GM04504 (cell line): ENCODE measurements around the gene CDC42EP3.

Experiments
- DNase-seq: peaks from one replicate; pipeline ENCODE4 v3.0.0-alpha.2; 2012; ENCODE audit warnings: low read depth

Gene CDC42EP3

DNA sequence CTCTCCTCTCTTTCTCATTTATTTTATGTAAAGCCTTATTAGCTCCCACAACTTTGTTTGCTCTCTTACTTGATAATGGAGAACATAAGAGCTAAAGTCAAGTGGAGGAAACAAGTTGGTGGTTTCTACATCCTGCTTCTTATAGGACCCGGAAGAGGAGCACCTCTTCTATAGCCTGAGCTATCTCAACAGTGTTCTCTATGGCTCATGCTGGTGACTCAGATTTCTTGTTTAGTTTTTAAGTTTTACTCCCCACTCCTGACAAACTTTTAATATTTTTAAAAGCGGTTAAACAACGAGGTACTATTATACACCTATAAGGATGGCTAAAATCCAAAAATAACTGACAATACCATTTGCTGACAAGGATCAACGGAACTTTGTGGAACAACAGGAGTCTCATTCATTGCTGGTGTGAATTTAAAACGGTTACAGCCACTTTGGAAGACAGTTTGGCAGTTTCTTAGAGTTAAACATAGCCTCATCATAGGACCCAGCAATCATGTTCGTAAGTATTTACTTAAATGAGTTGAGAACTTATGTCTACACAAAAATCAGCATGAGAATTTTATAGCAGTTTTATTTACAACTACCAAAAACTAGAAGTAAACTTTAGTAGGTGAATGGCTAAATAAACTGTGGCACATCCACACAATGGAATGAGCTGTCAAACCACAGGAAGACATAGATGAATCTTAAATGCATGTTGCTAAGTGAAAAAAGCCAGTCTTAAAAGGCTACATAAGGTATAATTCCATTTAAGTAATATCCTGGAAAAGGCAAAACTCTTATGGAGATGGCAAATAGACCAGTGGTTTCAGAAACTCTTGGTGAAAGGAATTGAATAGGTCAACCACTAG is 12.7 kb upstream of the CDC42EP3 start:
- no peak for DNase-seq

DNA sequence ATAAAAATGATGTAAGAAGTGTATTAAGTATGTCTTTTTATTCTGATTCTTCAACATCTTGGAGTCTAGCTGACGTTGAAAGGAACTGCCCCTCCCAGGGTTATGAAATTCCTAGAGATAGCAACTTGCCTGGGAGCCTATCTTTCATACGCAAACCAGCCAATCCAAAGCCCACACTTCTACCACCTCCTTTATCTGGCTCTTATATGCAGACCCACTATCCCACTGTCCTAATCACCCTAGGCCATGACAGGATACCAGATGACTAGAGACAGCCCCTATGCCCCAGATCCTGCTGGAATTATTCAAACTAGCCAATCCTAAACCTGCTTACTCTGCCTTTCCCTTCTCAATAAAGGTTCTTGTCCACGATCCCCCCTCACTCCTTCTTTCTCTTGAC is 11.8 kb upstream of the CDC42EP3 start:
- no peak for DNase-seq

DNA sequence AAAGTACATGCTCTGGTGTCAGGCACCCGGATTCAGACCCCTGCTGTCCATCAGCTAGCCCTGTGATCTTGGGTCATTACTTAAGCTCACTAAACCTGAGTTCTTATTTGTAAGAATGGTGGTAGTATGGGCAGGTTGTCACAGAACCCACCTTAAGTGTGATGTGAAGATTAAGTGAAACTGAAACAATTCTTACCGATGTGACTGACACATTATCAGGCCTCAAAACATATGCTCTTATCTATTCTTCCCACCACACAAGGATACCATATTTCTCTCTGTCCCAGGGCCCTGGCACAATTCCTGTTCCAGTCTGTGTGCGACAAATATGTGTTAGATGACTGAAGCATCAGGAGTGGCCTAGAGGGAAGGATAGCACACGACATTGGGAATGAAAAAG is 11.0 kb upstream of the CDC42EP3 start:
- DNase-seq, result no peak

DNA sequence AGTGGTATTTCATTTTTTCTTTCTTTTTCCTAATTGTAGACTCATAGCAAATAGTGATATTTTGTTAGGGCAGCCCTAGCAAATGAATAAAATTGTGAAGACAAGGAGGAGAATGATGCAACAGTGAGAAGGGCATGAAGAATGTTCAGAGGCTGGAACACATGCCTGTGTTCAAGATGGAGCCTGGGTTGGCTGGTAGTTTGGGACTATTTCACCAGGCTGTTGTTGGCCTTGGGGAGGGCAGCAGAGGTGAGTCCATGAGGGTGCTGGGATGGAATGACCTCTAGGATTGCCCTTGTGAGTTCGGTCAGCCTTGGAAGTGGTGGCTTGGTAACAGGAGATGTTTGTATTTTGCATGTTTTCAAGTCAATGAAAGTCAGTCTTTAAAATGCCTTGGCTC is 10.1 kb upstream of the CDC42EP3 start:
- DNase-seq, result no peak

DNA sequence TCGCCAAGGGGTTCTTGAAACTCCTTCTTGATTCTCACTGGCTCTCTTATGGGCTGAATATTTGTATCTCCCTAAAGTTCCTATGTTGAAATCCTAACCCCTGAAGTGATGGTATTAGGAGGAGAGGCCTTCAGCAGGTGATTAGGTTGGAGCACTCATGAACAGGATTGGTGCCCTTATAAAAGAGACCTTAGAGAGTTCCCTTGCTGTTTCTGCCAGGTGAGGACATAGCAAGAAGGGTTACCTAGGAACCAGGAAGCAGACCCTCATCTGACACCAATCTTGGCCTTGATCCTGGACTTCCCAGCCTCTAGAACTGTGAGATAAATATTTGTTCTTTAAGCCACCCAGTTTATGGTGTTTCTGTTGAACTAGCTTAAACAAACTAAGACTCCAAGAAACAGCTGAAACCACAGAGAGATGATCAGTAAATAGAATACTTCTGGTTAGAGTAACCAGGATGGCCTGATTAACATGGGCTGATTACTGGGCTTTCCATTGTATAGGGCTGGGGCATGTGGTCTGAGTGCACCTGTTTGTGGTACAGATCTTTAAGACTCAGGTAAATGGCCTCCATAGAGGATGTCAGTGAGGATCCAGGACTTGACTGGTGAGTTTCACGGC is 7.7 kb upstream of the CDC42EP3 start:
- no peak for DNase-seq

DNA sequence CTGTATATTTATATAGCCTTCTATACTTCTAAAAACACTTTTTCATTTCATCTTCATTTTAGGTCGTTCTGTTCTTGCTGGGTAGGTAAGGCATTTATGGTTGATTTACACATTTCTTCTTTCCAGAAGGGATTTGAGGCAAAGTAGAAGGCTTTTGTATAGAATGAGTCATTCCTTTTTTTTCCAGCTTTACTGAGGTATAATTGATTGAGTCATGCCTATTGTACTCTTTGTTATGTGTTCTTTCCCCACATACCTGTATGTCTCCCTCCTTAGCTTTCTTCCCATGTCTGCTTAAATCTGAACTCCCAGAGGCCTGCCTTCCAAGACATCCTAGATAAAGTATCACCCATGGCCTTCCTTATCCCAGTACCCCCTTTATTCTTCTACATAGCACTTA is 4.8 kb upstream of the CDC42EP3 start:
- DNase-seq, result no peak

DNA sequence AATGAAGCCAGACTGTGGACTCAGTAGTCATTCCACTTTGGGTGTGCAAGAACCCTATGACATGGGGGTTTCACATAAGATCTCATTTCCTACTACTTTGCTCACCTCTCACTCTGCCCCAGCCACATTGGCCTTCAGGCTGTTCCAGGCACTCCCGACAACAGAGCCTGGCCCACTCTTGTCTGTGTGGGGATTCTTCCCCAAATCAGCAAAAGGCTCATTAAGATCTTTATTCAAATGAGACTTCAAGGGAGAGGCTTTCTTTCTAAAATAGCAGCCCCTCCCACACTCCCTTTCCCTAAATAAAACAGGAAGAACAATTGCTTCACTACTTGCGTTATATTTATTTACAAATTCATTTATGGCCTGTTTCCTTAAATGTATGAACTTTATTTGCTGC is 3.5 kb upstream of the CDC42EP3 start:
- no peak for DNase-seq

DNA sequence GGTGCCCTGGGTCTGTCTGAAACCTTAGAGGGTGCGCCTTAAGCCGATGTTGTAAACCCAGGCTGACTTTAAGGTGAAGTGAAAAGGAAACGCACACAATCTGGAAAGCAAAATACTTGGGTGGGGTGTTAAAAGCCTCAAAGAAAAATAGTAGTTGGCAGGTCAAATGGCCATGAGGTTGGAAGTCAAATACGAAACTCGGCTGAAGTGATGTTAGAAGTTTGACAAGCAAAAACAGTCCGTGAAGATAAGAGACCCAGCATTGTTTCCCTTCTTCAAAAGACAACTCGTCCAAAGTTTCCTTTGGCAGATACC is 1.4 kb upstream of the CDC42EP3 start:
- DNase-seq, result no peak

DNA sequence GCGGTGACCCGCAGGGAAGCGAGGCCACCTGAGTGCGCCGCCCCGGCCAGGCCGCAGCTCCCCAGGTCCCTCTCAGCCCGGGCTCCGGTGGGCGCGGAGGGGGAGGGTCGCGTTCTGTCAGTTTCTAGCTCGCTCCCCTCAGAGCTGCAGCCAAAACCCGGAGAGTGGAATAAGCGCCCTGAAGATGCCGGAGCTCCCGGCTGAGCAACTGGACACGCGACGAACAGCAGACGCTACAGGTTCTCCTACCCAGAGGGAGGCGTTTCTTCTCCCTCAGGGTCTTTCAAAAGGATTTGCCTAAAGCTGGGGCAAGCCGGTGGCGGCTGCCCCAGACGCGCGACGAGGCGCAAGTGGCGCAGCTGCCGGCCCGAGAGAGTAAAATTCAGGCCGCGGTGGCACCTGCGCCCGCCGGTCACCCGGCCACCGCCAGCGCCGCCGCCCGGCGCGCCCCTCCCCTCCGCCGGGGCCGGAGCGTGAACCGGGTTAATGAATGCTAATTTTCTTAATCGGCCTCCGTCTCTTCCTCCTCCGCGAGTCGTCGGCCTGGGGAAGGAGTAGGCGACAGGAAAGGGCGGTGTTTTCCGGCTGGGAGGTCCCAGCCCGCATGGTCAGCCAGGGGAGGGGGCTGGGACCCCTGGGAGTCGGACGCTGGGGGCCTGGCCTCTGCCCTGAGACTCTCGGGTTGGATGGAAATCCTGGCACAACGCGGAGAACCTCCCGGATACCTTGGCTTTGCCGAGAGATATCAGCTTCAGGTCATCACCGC is 845 bp upstream of the CDC42EP3 start:
- peak; percentile 72 for DNase-seq

DNA sequence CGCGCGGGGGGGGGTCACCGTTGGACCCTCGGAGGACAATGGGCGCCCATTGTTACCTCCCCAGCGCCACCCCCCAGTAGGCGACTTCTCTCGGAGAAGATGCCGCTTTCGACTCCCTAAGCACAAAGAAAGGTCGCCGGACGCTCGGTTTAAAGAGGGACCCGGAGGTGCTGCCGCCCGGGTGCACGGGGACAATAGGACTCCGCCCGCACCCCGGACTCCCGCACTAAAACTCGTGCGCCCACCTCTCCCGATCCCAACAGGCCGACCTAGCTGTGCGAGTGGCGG is 318 bp upstream of the CDC42EP3 start:
- DNase-seq, result no peak

DNA sequence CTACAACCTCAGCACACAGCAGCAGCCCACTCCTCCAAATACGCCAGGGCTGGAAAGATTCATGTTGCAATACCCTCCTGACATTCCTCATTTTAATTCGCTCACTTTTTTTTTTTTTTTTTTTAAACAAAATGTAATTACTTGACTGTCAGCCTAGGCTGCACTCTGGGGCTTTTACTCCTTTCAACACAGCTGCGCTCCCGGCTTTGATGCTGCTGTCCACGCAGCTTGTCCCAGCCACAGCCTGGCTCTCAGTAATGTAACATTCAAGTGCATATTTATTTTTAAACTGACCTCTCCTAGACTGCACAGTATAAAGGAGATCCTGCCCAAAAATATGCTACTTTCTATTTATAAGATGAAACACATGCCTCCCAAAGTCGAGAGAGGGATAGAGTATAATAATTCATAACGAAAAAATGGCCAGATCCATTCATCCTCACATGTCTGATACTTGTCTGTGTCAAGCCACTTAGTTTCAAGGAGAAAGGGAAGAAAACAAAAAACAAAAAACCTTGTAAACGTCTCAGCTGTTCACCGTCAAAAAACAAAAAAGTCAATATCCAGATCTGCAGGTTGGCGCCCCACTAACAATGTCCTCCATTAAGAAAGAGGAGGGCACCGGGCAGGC is 949 bp downstream of the CDC42EP3 start:
- DNase-seq, result no peak

DNA sequence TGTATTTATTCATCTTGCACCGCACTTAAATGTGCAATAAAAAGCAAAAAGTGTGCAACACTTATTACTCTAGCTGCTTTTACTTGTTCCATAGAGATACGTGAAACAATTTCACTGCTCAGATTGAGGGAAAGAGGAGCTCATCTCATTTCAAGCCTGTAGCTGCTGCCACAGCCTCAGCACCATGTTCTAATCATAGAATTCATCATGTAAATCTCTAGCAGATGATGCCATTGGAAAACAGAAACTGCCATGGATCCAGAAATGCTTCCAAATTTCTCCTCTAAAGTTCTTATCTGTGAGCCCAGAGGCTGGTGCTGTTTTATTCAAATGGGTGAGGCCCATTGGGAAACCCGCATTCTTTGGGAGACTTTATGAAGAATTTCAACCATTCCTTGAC is 2.0 kb downstream of the CDC42EP3 start:
- DNase-seq, result no peak

DNA sequence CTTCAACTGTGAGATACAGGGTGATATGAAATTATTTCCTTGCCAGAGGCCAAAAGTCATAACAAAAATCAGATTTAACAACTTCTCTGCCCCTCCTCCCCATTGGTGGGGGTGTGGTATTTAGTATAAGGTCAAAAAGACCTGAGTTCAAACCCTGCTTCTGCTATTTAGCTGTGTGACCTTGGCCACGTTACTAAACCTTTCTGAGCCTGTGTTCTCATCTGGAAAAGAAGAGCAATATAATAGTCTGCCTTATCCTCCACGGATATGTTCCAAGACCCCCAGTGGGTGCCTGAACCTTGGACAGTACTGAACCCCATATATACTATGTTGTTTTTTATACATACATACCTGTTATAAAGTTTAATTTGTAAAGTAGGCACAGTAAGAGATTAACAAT is 3.7 kb downstream of the CDC42EP3 start:
- DNase-seq, result no peak

DNA sequence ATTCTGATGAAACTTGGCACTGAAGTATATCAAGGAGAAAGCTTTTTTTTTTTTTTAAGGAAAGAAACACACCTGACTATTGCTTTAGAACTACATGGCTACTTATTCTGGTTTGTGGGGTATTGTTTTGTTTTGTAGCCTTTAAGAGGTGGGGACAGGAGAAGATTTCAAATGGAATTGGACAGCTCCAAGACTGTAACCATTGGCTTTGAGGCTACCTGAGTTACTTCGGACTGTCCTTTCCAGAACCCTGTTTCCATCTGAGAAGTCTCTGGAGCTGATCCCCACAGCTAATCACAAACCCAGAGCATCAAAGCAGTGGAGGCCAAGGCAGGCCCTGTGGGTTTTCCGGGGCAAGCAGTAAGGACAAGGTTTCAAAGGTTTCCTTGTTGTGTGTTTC is 4.7 kb downstream of the CDC42EP3 start:
- no peak for DNase-seq

DNA sequence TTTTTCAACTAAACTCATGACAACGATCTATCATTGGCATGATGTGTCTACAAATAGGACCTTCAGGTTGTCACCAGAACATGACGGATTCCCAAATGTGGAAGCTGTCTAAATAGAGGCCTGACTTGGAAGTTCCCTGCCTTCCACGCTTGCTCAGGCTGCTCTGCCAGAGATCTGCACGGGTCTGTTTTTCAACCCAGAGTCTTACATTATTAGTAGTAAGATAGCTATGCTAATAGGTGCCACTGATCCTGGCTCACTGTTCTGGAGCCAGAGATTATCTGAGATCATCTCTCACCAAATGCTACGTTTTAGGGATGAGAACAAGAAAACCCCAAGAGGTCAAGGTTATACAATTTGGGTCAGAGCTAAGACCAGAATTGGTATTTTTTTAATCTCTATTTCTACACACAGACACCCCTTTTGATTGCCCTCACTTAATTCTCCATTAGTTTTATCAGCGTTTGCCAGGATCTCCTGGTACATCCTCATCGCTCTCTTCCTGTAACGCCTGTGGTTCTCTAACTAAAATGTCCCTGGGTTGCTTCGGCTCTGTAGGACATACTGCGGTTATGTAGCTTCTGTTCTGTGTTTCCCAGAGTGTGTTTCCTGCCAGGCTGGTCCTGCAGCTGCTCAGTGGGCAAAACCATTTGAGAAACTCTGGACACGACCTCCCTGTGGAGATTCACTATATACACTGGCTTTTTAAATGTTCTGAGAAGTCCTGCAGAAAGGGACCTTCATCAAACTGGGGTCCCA is 5.7 kb downstream of the CDC42EP3 start:
- no peak for DNase-seq

DNA sequence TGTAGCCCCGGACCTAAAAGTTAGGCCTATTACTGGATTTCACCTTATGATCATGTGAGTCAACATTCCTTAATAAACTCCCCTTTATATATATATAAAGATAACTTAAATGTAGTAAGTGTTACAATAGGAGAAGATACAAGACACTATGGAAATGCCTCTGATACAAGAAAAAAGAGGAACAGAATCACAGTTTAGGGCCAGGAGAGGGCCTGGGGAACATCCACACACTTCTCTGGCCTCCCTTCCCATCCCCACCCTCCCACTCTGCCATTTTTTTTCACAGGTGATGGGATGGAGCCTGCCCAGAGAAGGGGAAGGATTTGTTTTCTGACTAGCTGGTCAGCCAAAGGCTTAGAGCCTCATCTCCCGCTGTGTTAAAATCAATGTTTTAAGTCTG is 6.4 kb downstream of the CDC42EP3 start:
- no peak for DNase-seq

DNA sequence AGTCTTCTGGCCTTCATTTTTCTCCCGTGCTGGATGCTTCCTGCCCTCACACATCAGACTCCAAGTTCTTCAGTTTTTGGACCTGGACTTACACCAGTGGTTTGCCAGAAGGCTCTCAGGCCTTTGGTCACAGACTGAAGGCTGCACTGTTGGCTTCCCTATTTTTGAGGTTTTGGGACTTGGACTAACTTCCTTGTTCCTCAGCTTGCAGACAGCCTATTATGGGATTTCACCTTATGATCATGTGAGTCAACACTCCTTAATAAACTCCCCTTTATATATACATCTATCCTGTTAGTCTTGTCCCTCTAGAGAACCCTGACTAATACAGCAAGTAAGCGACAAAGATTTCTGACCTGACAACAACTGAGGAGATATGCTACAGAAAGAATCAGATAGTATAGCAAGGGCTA is 7.2 kb downstream of the CDC42EP3 start:
- DNase-seq, result no peak

DNA sequence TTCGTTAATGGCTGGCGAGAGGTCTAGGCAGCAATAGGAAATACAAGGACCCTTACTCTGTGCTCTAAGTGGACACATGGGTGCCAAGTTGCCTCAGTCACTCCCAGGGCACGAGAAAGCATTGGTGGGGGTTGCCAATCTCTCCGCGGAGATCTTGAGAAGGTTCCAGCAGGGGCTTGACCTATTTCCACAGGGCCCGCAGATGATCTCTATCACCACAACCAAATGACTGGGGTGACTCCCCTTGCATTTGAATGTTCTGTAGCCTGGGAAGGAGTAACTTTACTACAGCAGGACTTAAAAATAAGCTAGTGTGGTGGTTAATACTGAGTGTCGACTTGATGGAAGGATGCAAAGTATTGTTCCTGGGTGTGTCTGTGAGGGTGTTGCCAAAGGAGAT is 8.1 kb downstream of the CDC42EP3 start:
- no peak for DNase-seq

DNA sequence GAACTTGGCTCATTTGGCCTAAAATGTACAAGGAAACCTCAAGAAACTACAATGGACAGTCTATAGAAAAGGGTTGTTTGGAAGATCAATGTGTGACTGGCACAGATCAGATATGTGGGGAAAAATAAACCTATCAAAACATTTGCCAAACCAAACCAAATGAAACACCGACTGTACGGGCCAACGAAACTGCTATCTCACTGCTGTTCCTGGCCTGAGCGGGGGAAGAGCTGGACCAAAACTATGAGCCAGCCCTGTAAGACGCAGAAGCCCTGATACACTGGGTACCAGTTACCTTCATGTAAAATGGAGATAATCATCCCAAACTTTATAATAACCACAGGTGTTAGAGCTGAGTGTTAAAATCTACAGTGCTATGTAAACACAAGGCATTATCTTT is 11.7 kb downstream of the CDC42EP3 start:
- no peak for DNase-seq

DNA sequence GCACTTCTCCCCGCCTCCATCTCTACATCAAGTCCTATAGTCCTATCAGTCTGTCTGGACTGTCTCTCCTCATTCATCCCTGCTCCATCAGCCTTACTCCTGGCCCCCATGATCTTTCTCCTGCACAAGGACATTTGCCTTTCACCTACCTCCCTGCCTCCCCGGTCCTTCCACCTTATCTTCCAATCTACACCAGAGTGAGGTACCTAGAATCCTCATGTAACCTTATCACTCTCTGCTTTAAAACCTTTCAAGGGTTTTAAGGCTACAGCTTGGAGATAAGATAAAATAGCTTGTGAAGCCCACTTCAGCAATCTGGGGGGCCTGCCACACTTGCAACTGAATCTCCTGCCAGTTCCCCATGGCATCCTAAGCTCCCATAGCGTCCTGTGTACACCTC is 12.8 kb downstream of the CDC42EP3 start:
- DNase-seq, result no peak

DNA sequence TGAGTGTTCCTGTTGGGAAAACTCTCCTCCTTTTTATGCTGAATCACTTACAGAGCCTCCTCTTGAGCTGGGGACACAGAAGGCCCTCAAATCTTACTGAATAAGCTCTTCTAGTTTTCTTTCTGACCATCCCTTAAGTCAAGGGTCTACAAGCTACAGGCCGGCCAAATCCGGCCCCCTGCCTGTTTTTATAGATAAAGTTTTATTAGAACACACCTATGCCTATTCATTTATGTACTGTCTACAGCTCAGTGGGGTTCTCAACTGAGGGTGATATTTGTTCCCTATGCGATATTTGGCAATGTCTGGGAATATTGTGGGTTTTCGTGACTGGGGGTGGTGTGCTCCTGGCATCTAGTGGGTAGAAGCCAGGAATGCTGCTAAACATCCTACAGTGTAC is 14.0 kb downstream of the CDC42EP3 start:
- no peak for DNase-seq
